PC-3 (cell line): ENCODE results near the gene CFTR. TPM values are rescaled to one million over a fixed set of nuclear protein-coding genes. Genes with fewer than 3 reads are reported as not detected.

ENCODE experiments used
- ATAC-seq: fragments of 200-7000 bp; cut with Tn5 transposase; 2 replicates; pipeline ENCODE4 v1.9.1; 2020; ENCODE audit warnings: mild to moderate bottlenecking, moderate library complexity
- BruUV-seq: library from RNA; stranded (reverse); fragments of 400-500 nt; replicated peaks from 2 replicates; lab custom pipeline; 2021; lab: Mats Ljungman, UMichigan
- CTCF ChIA-PET: fragments of 300-600 bp; sonication (Branson Sonifier 250); formaldehyde crosslinking; loops from one replicate; lab custom pipeline; 2022; ENCODE audit warnings: antibody characterized with exemption; lab: Charles Lee
- POLR2A ChIA-PET: fragments of 300-600 bp; sonication (Branson Sonifier 250); formaldehyde crosslinking; loops from one replicate; lab custom pipeline; 2022; ENCODE audit warnings: antibody characterized with exemption; ENCODE audit not compliant: unreplicated experiment; lab: Charles Lee
- DNase-seq: peaks from one replicate; pipeline ENCODE4 v3.0.0-alpha.2; 2015
- H2AFZ ChIP-seq: fragments of 300-600 bp; sonication (generic); 2 replicates; pipeline ENCODE4 v1.6.0; 2016; ENCODE audit warnings: antibody characterized with exemption, low read length
- H3F3A ChIP-seq: fragments of 300-600 bp; sonication (generic); one replicate; pipeline ENCODE4 v1.6.0; 2017; ENCODE audit warnings: antibody characterized with exemption, low read length, control low read depth, mild to moderate bottlenecking; ENCODE audit not compliant: unreplicated experiment
- H3K27ac ChIP-seq: fragments of 300-600 bp; sonication (generic); 2 replicates; pipeline ENCODE4 v1.5.1; 2016; ENCODE audit warnings: mild to moderate bottlenecking, low read length
- H3K27me3 ChIP-seq: fragments of 300-600 bp; sonication (generic); 2 replicates; pipeline ENCODE4 v1.6.1; 2016; ENCODE audit warnings: low read length, mixed read lengths
- H3K36me3 ChIP-seq: fragments of 300-600 bp; sonication (generic); 2 replicates; pipeline ENCODE4 v1.6.1; 2016; ENCODE audit warnings: low read depth, mixed run types, low read length, mixed read lengths
- H3K4me1 ChIP-seq: fragments of 300-600 bp; sonication (generic); 2 replicates; pipeline ENCODE4 v1.5.1; 2016; ENCODE audit warnings: low read length; ENCODE audit not compliant: insufficient read depth
- H3K4me2 ChIP-seq: fragments of 300-600 bp; sonication (generic); 2 replicates; pipeline ENCODE4 v1.6.0; 2016; ENCODE audit warnings: low read length
- H3K4me3 ChIP-seq: fragments of 300-600 bp; sonication (generic); 2 replicates; pipeline ENCODE4 v1.5.1; 2016; ENCODE audit warnings: mild to moderate bottlenecking, low read length, mixed read lengths
- H3K79me2 ChIP-seq: fragments of 300-600 bp; sonication (generic); 2 replicates; pipeline ENCODE4 v1.6.1; 2017; ENCODE audit warnings: low read length, mixed read lengths
- H3K9ac ChIP-seq: fragments of 300-600 bp; sonication (generic); 2 replicates; pipeline ENCODE4 v1.6.0; 2016; ENCODE audit warnings: mild to moderate bottlenecking, low read length
- H3K9me2 ChIP-seq: fragments of 300-600 bp; sonication (generic); replicated peaks from 2 replicates; pipeline ENCODE4 v1.6.1; 2016; ENCODE audit warnings: mixed run types, low read length, mixed read lengths
- H3K9me3 ChIP-seq: fragments of 300-600 bp; sonication (generic); 2 replicates; pipeline ENCODE4 v1.6.1; 2016; ENCODE audit warnings: low read length, mixed read lengths
- H4K20me1 ChIP-seq: fragments of 300-600 bp; sonication (generic); 2 replicates; pipeline ENCODE4 v1.6.1; 2016; ENCODE audit warnings: low read length, mixed read lengths
- CTCF ChIP-seq: fragments of 300-600 bp; sonication (generic); conservative IDR thresholded peaks from 2 replicates; pipeline ENCODE4 v1.5.1; 2017; ENCODE audit warnings: antibody characterized with exemption, low read depth, mild to moderate bottlenecking, low read length
- EZH2 ChIP-seq: fragments of 300-600 bp; sonication (generic); IDR thresholded peaks from one replicate; pipeline ENCODE4 v1.6.1; 2017; ENCODE audit warnings: antibody characterized with exemption, mild to moderate bottlenecking, low read length; ENCODE audit not compliant: unreplicated experiment
- EZH2phosphoT487 ChIP-seq: fragments of 300-600 bp; sonication (generic); IDR thresholded peaks from 2 replicates; pipeline ENCODE4 v1.6.1; 2018; ENCODE audit warnings: mild to moderate bottlenecking, antibody characterized with exemption, low read length, borderline replicate concordance
- intact Hi-C: fragments of 100-400 bp; cut with micrococcal nuclease; formaldehyde crosslinking; loops from 2 replicates; pipeline ENCODE4 v1.9.0; 2023
- total RNA-seq: library from RNA; depleted of rRNA; stranded (reverse); fragments of >200 nt; gene quantifications from 2 replicates; pipeline ENCODE4 v1.2.3, GENCODE V29; 2014

CFTR gene
- total RNA-seq, 1 experiment from 2014 or later: not detected

- no peaks in the 10 kb centered on the region for H3K79me2 ChIP-seq
- no peaks in the 10 kb centered on the region for H3K36me3 ChIP-seq
- H3F3A ChIP-seq: no peaks in the 10 kb centered on the region
- no peak for DNase-seq
- ChIA-PET POLR2A (no interaction called here), CTCF (no interaction called here)
- H2AFZ ChIP-seq: no peak overlapping the region
- no peak overlapping the region for H3K9ac ChIP-seq
- H3K9me3 ChIP-seq: no peaks in the 10 kb centered on the region
- ATAC-seq: no peak
- peaks cover 14% of the 10 kb centered on the region for H3K4me1 ChIP-seq
- no peaks in the 10 kb centered on the region for H4K20me1 ChIP-seq
- H3K9me2 ChIP-seq: no peaks in the 10 kb centered on the region
- H3K27ac ChIP-seq: peak overlapping the region; percentile 61
- intact Hi-C loops: no loop called here
- H3K4me3 ChIP-seq: no peak overlapping the region
- peak overlapping the region; percentile 48 for H3K4me2 ChIP-seq
- TF ChIP-seq EZH2phosphoT487 (no peak), CTCF (no peak), EZH2 (no peak)
- H3K27me3 ChIP-seq: 0 out of 2 replicates have a peak, but pooled peaks cover 5% of the 10 kb centered on the region
- no TSS peak for BruUV-seq
These were observed 108.1 kb downstream of the CFTR start for GRCh38 chr7:117587931-117588330.

- Histone ChIP-seq H3K4me2 (peak overlapping the region; percentile 48; the same call in 1 of the 2 replicates), H3K9ac (no peak overlapping the region), H3K9me3 (no peaks in the 10 kb centered on the region), H3K4me1 (peaks cover 14% of the 10 kb centered on the region), H3K4me3 (no peak overlapping the region), H3F3A (no peaks in the 10 kb centered on the region), H2AFZ (no peak overlapping the region), H4K20me1 (no peaks in the 10 kb centered on the region), H3K9me2 (no peaks in the 10 kb centered on the region), H3K27ac (peak overlapping the region; percentile 28), H3K36me3 (no peaks in the 10 kb centered on the region), H3K79me2 (no peaks in the 10 kb centered on the region), H3K27me3 (0 out of 2 replicates have a peak, but pooled peaks cover 5% of the 10 kb centered on the region)
- no peak for TF ChIP-seq CTCF
- no peak for TF ChIP-seq EZH2phosphoT487
- TF ChIP-seq EZH2: no peak
- DNase-seq (peak; percentile 91), ATAC-seq (no peak)
- BruUV-seq: no TSS peak
- intact Hi-C loops: no loop called here
- ChIA-PET CTCF (no interaction called here), POLR2A (no interaction called here)
These were observed 108.5 kb downstream of the CFTR start for GRCh38 chr7:117588352-117588794.

- no peak for TF ChIP-seq EZH2phosphoT487
- TF ChIP-seq EZH2: no peak
- no peak for TF ChIP-seq CTCF
- ATAC-seq (no peak), DNase-seq (no peak)
- H4K20me1 ChIP-seq: no peaks in the 10 kb centered on the region
- 0 out of 2 replicates have a peak, but pooled peaks cover 5% of the 10 kb centered on the region for H3K27me3 ChIP-seq
- no peaks in the 10 kb centered on the region for H3K36me3 ChIP-seq
- BruUV-seq: no TSS peak
- H3K9me2 ChIP-seq: no peaks in the 10 kb centered on the region
- intact Hi-C loops: no loop called here
- ChIA-PET POLR2A (no interaction called here), CTCF (no interaction called here)
- peaks cover 14% of the 10 kb centered on the region for H3K4me1 ChIP-seq
- H3K4me3 ChIP-seq: no peak overlapping the region
- no peaks in the 10 kb centered on the region for H3F3A ChIP-seq
- no peak overlapping the region for H3K9ac ChIP-seq
- H3K79me2 ChIP-seq: no peaks in the 10 kb centered on the region
- no peaks in the 10 kb centered on the region for H3K9me3 ChIP-seq
- no peak overlapping the region for H3K4me2 ChIP-seq
- no peak overlapping the region for H2AFZ ChIP-seq
- H3K27ac ChIP-seq: no peak overlapping the region
These were observed 110.4 kb downstream of the CFTR start for GRCh38 chr7:117590191-117590590.
